Stimulated activated CD8-positive, alpha-beta memory T cell treated with anti-CD3 and anti-CD28 coated beads, Interleukin-15, amount 100 ng/mL, for 4 hours (primary cell): ENCODE measurements around the gene BCKDHA.
A peak's percentile ranks its signal among the peaks of the same experiment; 100 is the strongest.

Source experiments
- DNase-seq, 2 donors: peaks; one replicate each; pipeline ENCODE4 v3.0.0-alpha.2; 2020; ENCODE audit warnings: low read depth in 2 of 2

Gene BCKDHA

GRCh38 chr19:41397086-41398049, at the start of gene BCKDHA, which contains the start of gene EXOSC5:
TSS of gene BCKDHA (plus strand) at chr19:41397818. CDS start at chr19:41397828, 10 bp downstream.
TSS of gene EXOSC5 (minus strand) at chr19:41397359. CDS start at chr19:41397328, 31 bp downstream.
- DNase-seq: peak; percentile 97 to 99

- no peak for DNase-seq
These were observed 46.8 kb upstream of the BCKDHA start for GRCh38 chr19:41350735-41351338.

DNA sequence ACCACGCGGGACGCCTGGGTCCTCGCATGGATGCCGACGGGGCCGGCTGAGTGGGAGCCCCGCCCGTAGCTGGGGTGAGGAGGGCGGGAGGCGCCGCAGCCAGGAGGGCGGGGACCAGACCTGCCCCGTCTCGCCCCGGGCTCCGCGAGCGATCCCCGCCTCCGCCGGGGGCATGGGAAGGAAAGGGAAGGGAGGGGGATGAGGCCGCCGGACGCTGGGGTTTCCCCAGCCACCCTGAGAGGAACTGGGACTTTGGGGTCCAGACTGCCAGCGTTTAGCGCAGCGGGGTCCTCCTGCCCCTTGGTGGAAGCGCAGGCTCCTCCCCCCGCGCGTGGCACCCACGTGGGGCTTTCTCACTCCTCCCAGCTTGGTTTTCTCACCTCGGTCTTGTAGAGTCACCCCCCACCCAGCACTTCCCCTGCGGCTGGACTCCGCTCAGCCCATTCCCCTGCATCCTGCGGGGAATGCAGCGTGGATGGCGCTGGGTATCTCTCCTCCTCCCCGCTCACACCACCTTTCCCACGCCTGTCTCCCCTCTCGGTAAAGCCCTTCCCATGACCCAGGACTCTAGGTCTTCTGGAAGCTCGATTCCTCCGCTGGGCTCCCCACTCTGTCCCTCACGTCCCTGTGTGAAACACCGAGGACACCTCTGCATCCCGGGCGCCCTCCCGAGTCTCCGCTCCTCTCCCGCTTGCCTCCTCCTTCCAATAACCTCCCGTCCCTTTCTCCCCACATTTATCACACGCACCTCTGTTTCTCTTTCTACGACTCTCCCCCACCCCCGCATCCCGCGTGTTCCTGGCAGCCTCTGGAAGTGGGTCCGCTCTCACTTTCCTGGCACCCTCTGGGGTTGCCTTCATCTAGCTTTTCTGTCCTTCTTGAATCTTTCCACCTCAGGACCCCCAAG, 46.0 kb upstream of the BCKDHA start:
- DNase-seq: peak; percentile 80 to 81

- no peak for DNase-seq
These were observed 45.4 kb upstream of the BCKDHA start for GRCh38 chr19:41352279-41352608.

- peak; percentile 66 to 70 for DNase-seq
These were observed 44.8 kb upstream of the BCKDHA start for GRCh38 chr19:41352609-41353465.

GRCh38 chr19:41353466-41354342, 43.9 kb upstream of the BCKDHA start, which contains the start of gene TGFB1:
TSS of gene TGFB1 (minus strand) at chr19:41353922. CDS start at chr19:41353044, 878 bp downstream.
- DNase-seq: peak; percentile 92 to 94

- DNase-seq: no peak
These were observed 43.2 kb upstream of the BCKDHA start for GRCh38 chr19:41354343-41354953.

GRCh38 chr19:41355035-41355434, 42.6 kb upstream of the BCKDHA start:
- DNase-seq: no peak

DNA sequence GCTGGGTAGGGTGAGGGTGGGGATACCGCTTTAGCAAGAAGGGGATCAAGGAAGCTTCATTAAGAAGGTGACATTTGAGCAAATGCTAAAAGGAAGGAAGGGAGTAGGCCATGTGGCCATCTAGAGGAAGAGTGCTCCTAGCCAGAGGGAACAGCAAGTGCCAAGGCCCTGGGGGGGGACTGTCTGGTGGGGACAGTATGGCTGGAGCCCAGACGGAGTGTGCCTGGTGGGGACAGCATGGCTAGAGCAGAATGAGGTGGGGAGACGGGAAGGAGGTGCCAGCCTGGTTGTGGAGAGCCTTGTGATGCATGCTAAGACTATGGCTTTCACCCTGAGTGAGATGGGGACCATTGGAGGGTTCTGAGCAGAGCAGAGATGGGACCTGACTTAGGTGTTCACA, 41.8 kb upstream of the BCKDHA start:
- no peak for DNase-seq

DNA sequence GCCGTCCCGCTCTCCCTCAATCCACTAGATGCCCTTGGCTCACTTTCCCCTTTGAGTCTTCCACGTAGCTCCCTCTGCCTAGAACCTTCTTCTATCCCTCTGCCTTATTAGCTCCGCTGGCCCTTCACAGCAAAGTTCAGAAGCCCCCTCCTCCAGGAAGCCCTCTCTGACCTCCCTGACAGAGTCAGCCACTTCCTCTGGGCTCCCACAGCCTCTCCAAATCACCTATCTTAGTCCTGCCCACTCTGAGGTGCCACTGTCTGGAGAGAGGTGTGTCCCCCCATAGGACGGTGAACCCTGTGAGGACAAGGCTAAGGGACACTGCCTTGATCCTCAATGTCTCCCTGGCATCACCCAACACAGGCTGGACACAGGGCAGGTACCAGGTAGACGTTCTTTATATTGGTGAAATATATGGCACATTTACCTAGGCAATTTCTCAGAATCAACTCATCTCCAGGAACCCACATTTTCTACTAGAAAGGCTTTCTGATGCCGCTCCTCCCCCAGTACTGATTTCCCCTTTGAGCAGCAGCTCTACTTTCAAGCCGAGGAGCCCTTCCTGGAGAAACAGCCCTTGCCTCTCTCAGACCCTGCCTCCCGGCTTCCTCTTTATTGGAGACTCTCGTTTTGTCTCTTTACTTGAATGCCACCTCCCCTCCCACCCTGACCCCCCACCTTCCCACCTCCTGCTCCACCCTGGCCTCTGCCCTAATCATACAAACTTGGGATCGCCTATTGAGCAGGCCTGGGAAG, 40.5 kb upstream of the BCKDHA start:
- no peak for DNase-seq

GRCh38 chr19:41357746-41358145, 39.9 kb upstream of the BCKDHA start:
- no peak for DNase-seq

GRCh38 chr19:41359741-41360140, 37.9 kb upstream of the BCKDHA start:
- no peak for DNase-seq

DNA sequence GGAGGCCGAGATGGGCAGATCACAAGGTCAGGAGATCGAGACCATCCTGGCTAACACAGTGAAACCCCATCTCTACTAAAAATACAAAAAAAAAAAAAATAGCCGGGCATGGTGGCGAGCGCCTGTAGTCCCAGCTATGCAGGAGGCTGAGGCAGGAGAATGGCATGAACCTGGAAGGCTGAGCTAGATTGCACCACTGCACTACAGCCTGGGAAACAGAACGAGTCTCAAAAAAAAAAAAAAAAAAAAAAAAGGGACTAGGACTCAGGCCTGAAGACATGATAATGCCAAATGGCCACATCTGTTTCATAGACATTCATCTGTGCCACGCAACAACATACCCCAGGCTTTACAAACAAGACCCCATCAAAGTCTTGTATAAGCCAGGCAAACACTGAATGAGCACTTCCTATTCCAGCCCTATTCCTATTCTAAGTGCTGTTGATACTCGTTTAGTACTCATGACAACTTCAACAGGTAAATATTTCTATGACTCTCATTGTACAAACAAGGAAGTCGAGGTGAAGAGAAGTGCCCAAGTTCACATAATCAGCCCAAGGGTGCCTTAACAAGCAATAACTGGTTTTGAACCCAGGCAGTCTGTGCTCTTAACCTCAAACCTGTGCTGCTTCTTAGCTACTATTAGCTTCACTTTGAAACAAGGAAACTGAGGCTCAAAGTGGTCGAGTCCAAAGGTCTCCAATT, 35.3 kb upstream of the BCKDHA start:
- DNase-seq: no peak

DNA sequence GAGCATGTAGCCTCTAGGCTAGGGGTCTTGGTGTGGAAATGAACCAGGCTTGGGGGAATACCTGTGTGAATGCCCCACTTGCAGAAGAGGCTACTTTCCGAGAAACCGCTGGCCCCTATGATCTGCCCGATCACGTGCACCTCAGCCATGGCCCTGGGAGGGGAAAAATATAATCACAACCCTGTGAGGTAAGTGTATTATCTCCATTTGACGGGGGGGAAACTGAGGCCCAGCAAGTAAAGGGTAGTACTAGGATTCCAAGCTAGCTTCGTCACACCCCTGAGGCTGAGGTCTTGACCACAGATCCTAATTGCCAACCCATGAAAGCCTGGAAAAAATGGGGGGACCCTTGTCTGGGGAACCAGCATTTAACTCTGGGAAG, 34.3 kb upstream of the BCKDHA start:
- no peak for DNase-seq

GRCh38 chr19:41363753-41364523, 33.7 kb upstream of the BCKDHA start, which contains the start of gene B9D2:
TSS of gene B9D2 (minus strand) at chr19:41364149. CDS start at chr19:41363519, 630 bp downstream.
- peak; percentile 91 to 97 for DNase-seq

- no peak for DNase-seq
These were observed 32.9 kb upstream of the BCKDHA start for GRCh38 chr19:41364524-41365391.
